CD14-positive monocyte (primary cell): ENCODE measurements around the gene GTF2F2. TPM values are rescaled to one million over a fixed set of nuclear protein-coding genes. Genes with fewer than 3 reads are reported as not detected.
A peak's percentile ranks its signal among the peaks of the same experiment; 100 is the strongest.

ENCODE experiments used
- DNase-seq, 3 donors: peaks; one replicate each; pipeline ENCODE4 v3.0.0-alpha.2; 2011 to 2022
- H2AFZ ChIP-seq: 2 replicates; pipeline ENCODE4 v1.6.0; 2012; ENCODE audit warnings: mild to moderate bottlenecking, low read depth, low read length, inconsistent platforms; ENCODE audit not compliant: insufficient read depth, poor library complexity, severe bottlenecking
- H3K27ac ChIP-seq, 2 donors: 1 replicate in 1 of 2; 2 replicates in 1 of 2; pipeline ENCODE4 v1.5.1; 2012 to 2013; ENCODE audit warnings: low read length in 2 of 2, control low read depth in 1 of 2, inconsistent platforms in 1 of 2, low read depth in 1 of 2, mild to moderate bottlenecking in 1 of 2
- H3K27me3 ChIP-seq, 2 donors: one replicate each; pipeline versions ENCODE4 v1.6.0 to v1.6.1; 2011 to 2013; ENCODE audit warnings: low read length in 2 of 2; ENCODE audit not compliant: control insufficient read depth in 2 of 2, insufficient read depth in 2 of 2
- H3K36me3 ChIP-seq, 2 donors: replicated peaks in 1 of 2; 1 replicate in 1 of 2; 2 replicates in 1 of 2; pipeline versions ENCODE4 v1.5.1 to v1.6.1; 2012 to 2013; ENCODE audit warnings: low read length in 2 of 2, control low read depth in 1 of 2, inconsistent platforms in 1 of 2, mild to moderate bottlenecking in 1 of 2; ENCODE audit not compliant: insufficient read depth in 2 of 2, control insufficient read depth in 1 of 2
- H3K4me1 ChIP-seq, 2 donors: 1 replicate in 1 of 2; 2 replicates in 1 of 2; pipeline versions ENCODE4 v1.5.1 to v1.6.1; 2012 to 2013; ENCODE audit warnings: low read length in 2 of 2, control low read depth in 1 of 2, inconsistent platforms in 1 of 2, mild to moderate bottlenecking in 1 of 2, moderate library complexity in 1 of 2; ENCODE audit not compliant: insufficient read depth in 2 of 2, control insufficient read depth in 1 of 2
- H3K4me2 ChIP-seq: replicated peaks from 2 replicates; pipeline ENCODE3; 2012; ENCODE audit warnings: low read length, moderate library complexity, mild to moderate bottlenecking; ENCODE audit not compliant: poor library complexity, severe bottlenecking; ENCODE audit errors: extremely low read depth
- H3K4me3 ChIP-seq, 3 experiments: fragments of 200-600 bp in 1 of 3; sonication (generic) in 1 of 3; replicated peaks in 1 of 3; 1 replicate in 2 of 3; 2 replicates in 1 of 3; pipeline ENCODE4 v1.5.1; 2011 to 2013; ENCODE audit warnings: low read length in 3 of 3, mild to moderate bottlenecking in 3 of 3, control low read depth in 2 of 3, low read depth in 2 of 3, inconsistent platforms in 1 of 3, moderate library complexity in 1 of 3
- H3K79me2 ChIP-seq: 2 replicates; pipeline ENCODE4 v1.6.0; 2012; ENCODE audit warnings: mild to moderate bottlenecking, control low read depth, inconsistent platforms, low read length, moderate library complexity; ENCODE audit not compliant: insufficient read depth
- H3K9ac ChIP-seq: 2 replicates; pipeline ENCODE4 v1.6.0; 2017; ENCODE audit warnings: low read length, mild to moderate bottlenecking; ENCODE audit not compliant: insufficient read depth, poor library complexity, severe bottlenecking
- H3K9me3 ChIP-seq, 2 donors: replicated peaks in 1 of 2; 1 replicate in 1 of 2; 2 replicates in 1 of 2; pipeline versions ENCODE4 v1.5.1 to v1.6.1; 2012 to 2013; ENCODE audit warnings: low read length in 2 of 2, control low read depth in 1 of 2; ENCODE audit not compliant: control insufficient read depth in 1 of 2, insufficient read depth in 1 of 2
- H4K20me1 ChIP-seq: 2 replicates; pipeline ENCODE4 v1.6.0; 2012; ENCODE audit warnings: mild to moderate bottlenecking, low read length, control low read depth, moderate library complexity; ENCODE audit not compliant: insufficient read depth
- H3K27ac Mint-ChIP-seq, 7 donors: one replicate each; pipeline ENCODE4 v1.8.0; 2020; ENCODE audit warnings: mild to moderate bottlenecking in 7 of 7, mixed read lengths in 7 of 7, moderate library complexity in 6 of 7, inconsistent platforms in 2 of 7
- H3K27me3 Mint-ChIP-seq, 3 donors: one replicate each; pipeline ENCODE4 v1.8.0; 2021 to 2022; ENCODE audit warnings: low read depth in 3 of 3, mild to moderate bottlenecking in 3 of 3, mixed read lengths in 3 of 3, moderate library complexity in 3 of 3, inconsistent platforms in 1 of 3
- H3K36me3 Mint-ChIP-seq, 2 donors: one replicate each; pipeline ENCODE4 v1.8.0; 2020; ENCODE audit warnings: mixed read lengths in 2 of 2, inconsistent platforms in 1 of 2, mild to moderate bottlenecking in 1 of 2
- H3K4me1 Mint-ChIP-seq: one replicate; pipeline ENCODE4 v1.8.0; 2020; ENCODE audit warnings: mild to moderate bottlenecking, mixed read lengths
- H3K4me3 Mint-ChIP-seq, 2 donors: one replicate each; pipeline ENCODE4 v1.8.0; 2020; ENCODE audit warnings: mild to moderate bottlenecking in 2 of 2, mixed read lengths in 2 of 2, moderate library complexity in 1 of 2
- H3K9me3 Mint-ChIP-seq, 7 donors: one replicate each; pipeline ENCODE4 v1.8.0; 2020 to 2022; ENCODE audit warnings: mixed read lengths in 7 of 7, mild to moderate bottlenecking in 6 of 7, moderate library complexity in 6 of 7, inconsistent platforms in 2 of 7
- WGBS: methylation state at CpG from one replicate; pipeline ENCODE4 v1.1.5; 2013; ENCODE audit warnings: missing lambda C conversion rate; ENCODE audit not compliant: insufficient coverage; 5-methylcytosine and 5-hydroxymethylcytosine counted together
- intact Hi-C, 2 donors: fragments of 100-400 bp; cut with micrococcal nuclease; formaldehyde crosslinking; loops; one replicate each; pipeline versions ENCODE4 v1.15.0 to v1.15.1; 2023
- polyA plus RNA-seq, 3 donors: library from polyadenylated mRNA; depleted of rRNA in 1 of 3; unstranded in 2 of 3; stranded (reverse) in 1 of 3; fragments of 300-500 nt in 2 of 3; fragments of >200 nt in 1 of 3; fragmentation: Illumina TruSeq in 2 of 3; gene quantifications; 1 replicate in 2 of 3; 2 replicates in 1 of 3; pipeline ENCODE4 v1.2.3, GENCODE V29; 2012 to 2021
- TF ChIP-seq, protein P1 (sequence below): fragments of 200-600 bp; IDR thresholded peaks from one replicate; pipeline ENCODE4 v1.8.0; 2022; ENCODE audit warnings: antibody characterized with exemption, mild to moderate bottlenecking

The GTF2F2 gene
- polyA plus RNA-seq, 3 donors = 8.1 to 10.4 (median 8.5) TPM

DNA sequence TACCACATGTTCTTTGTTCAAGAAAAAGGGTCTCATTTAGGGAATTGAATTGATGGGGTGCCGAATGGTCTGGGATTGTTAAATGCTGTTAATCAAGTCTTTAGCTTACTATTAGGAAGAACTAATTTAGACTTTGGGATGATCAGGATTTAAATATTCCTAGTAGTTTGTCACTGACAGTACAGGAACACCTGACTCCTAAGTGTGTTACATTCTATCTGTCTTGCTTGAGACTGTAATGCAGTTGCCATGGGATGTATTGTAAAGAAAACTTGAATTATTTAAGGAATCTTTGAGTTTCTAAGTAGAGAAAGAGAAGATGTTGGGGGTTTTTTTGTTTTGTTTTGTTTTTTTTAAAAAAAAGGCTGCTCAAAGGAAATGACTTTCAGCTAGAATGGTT lies 98.4 kb downstream of the GTF2F2 start:
- no peaks in the 10 kb centered on the region for H3K9me3 ChIP-seq
- H2AFZ ChIP-seq = no peak overlapping the region
- H3K36me3 Mint-ChIP-seq = peaks cover 12 to 17% of the 10 kb centered on the region in 2 donors
- peaks cover 9% of the 10 kb centered on the region for H4K20me1 ChIP-seq
- no peaks in the 10 kb centered on the region for H3K9me3 Mint-ChIP-seq
- H3K4me1 ChIP-seq = peaks cover 0 to 3% of the 10 kb centered on the region in 2 donors
- peak overlapping the region in 1 of 7 donors; percentile 9 for H3K27ac Mint-ChIP-seq
- WGBS = no CpG with 5 or more reads among the region's 1 CpG
- TF ChIP-seq, protein P1, sequence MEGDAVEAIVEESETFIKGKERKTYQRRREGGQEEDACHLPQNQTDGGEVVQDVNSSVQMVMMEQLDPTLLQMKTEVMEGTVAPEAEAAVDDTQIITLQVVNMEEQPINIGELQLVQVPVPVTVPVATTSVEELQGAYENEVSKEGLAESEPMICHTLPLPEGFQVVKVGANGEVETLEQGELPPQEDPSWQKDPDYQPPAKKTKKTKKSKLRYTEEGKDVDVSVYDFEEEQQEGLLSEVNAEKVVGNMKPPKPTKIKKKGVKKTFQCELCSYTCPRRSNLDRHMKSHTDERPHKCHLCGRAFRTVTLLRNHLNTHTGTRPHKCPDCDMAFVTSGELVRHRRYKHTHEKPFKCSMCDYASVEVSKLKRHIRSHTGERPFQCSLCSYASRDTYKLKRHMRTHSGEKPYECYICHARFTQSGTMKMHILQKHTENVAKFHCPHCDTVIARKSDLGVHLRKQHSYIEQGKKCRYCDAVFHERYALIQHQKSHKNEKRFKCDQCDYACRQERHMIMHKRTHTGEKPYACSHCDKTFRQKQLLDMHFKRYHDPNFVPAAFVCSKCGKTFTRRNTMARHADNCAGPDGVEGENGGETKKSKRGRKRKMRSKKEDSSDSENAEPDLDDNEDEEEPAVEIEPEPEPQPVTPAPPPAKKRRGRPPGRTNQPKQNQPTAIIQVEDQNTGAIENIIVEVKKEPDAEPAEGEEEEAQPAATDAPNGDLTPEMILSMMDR = no peak
- no peak overlapping the region for H3K4me3 Mint-ChIP-seq
- H3K36me3 ChIP-seq = no peaks in the 10 kb centered on the region
- no peaks in the 10 kb centered on the region for H3K27me3 ChIP-seq
- no peak overlapping the region for H3K27ac ChIP-seq
- no peaks in the 10 kb centered on the region for H3K79me2 ChIP-seq
- H3K27me3 Mint-ChIP-seq = peaks cover 0 to 4% (median 0%) of the 10 kb centered on the region in 3 donors
- peaks cover 9% of the 10 kb centered on the region for H3K4me1 Mint-ChIP-seq
- H3K4me3 ChIP-seq = no peak overlapping the region
- intact Hi-C loops = no loop called here
- no peak for DNase-seq
- H3K4me2 ChIP-seq = no peak overlapping the region
- no peak overlapping the region for H3K9ac ChIP-seq

GRCh38 chr13:45219123-45219891 lies 99.0 kb downstream of the GTF2F2 start:
- Histone ChIP-seq H3K4me1 (peaks cover 0 to 3% of the 10 kb centered on the region in 2 donors), H2AFZ (no peak overlapping the region), H4K20me1 (peaks cover 9% of the 10 kb centered on the region), H3K27me3 (no peaks in the 10 kb centered on the region), H3K36me3 (no peaks in the 10 kb centered on the region), H3K4me3 (no peak overlapping the region), H3K9me3 (no peaks in the 10 kb centered on the region), H3K4me2 (no peak overlapping the region), H3K9ac (no peak overlapping the region), H3K79me2 (no peaks in the 10 kb centered on the region), H3K27ac (no peak overlapping the region)
- Mint-ChIP-seq H3K36me3 (peaks cover 12 to 17% of the 10 kb centered on the region in 2 donors), H3K9me3 (no peaks in the 10 kb centered on the region), H3K4me1 (peaks cover 9% of the 10 kb centered on the region), H3K27me3 (peaks cover 0 to 4% (median 0%) of the 10 kb centered on the region in 3 donors), H3K27ac (peak overlapping the region in 1 of 7 donors; percentile 27), H3K4me3 (no peak overlapping the region)
- DNase-seq = no peak
- intact Hi-C loops = no loop called here
- TF ChIP-seq, protein P1 = no peak
- WGBS = 100% methylated on average over 1 of the region's 5 CpGs
